Glomerular endothelial cell (primary cell): ENCODE data around the gene IGF2BP3. TPM values are rescaled to one million over a fixed set of nuclear protein-coding genes. Genes with fewer than 3 reads are reported as not detected.
"Not testable (repeated sequence)": the region's sequence is repeated elsewhere in the genome, so short reads cannot be mapped to it uniquely, and the experiment has no call there.

Experiments used
- DNase-seq: peaks from one replicate; pipeline ENCODE4 v3.0.0-alpha.2; 2011; ENCODE audit warnings: low read depth, low spot score; ENCODE audit errors: extremely low read depth
- total RNA-seq: library from RNA; depleted of rRNA; stranded (reverse); fragments of >200 nt; gene quantifications from 2 replicates; pipeline ENCODE4 v1.2.3, GENCODE V29; 2015

The IGF2BP3 gene
- total RNA-seq, result 89.8 and 98.3 TPM in 2 replicates

DNA sequence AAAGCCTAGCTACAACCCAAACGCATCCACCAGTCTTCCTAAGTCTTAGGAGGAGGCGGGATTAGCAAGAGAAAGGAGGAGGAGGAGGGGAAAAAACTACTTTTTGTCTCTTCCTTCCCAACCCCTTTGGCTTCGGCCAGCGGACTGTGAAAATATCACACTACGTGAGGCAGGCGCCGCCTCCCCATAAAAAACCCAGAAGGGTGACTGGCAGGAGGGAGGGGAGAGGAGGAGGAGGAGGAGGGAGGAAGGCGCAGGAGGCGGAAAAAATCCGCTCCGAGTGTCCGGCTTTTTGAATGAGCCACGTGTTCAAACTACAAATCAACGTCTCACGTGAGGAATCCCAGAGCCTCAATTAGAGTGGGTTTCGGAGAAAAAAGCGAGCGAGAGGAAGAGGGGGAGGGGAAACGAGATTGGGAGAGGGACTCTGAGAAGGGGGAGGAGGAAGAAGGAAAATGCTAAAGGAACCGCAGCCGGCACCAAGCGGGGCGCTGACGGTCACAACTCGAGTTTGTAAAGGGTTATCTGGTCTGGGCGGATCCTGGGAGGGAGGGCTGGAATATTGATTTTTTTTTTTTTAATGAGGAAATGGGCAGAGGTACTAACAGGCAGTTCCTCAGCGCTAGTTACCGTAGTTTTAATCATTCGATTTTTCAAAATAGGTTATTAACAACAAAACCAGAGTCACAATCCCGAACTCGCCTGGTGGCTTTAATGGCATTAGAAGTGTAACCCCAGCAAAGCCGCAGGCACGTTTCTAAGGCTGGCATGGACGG, at the start of gene IGF2BP3:
Gene IGF2BP3, minus strand, starts transcription at position 162 of the 776 bp plus-strand sequence. CDS start 381 bp downstream, outside the sequence.
- DNase-seq, result peak; percentile 89

DNA sequence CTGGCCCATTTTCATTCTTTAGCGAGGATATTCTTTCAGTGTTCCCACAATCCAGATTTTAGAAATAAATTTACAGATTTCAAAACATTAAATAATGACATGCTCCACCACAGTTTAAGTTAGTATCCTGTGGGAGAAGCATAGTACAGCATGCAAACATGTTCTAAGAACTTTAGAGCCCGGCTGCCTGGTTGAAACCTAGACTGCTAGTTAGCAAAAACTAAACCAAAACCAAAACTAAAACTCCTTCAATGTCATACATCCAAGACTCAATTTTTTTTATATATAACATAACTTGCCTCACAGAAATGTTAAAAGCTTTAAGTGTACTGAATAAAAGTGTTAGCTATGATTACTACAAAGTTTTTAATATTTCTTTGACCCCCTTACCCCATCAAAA, 44.5 kb upstream of the IGF2BP3 start:
- DNase-seq, result no peak

DNA sequence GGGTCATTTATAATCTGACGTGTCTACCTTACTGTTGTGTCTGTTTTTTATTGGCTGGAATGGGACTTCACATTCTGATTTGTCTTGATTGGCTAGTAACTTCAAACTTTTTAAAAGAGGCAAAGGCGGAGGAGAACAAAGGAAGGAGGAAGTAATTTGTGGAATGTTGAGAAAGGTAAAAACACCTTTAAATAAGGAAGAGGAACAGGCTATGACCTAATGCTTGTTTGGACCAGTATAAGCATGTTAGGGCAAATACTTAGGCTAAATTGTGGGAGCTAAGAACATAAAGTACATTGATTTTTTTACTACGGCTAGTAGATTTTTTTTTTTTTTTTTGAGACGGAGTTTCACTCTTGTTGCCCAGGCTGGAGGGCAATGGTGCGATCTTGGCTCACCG, 43.5 kb upstream of the IGF2BP3 start:
- DNase-seq, result not testable (repeated sequence)

- DNase-seq, result no peak
These were observed 23.7 kb upstream of the IGF2BP3 start for GRCh38 chr7:23494009-23494408.

- DNase-seq, result no peak
These were observed 21.2 kb upstream of the IGF2BP3 start for GRCh38 chr7:23491502-23491901.

DNA sequence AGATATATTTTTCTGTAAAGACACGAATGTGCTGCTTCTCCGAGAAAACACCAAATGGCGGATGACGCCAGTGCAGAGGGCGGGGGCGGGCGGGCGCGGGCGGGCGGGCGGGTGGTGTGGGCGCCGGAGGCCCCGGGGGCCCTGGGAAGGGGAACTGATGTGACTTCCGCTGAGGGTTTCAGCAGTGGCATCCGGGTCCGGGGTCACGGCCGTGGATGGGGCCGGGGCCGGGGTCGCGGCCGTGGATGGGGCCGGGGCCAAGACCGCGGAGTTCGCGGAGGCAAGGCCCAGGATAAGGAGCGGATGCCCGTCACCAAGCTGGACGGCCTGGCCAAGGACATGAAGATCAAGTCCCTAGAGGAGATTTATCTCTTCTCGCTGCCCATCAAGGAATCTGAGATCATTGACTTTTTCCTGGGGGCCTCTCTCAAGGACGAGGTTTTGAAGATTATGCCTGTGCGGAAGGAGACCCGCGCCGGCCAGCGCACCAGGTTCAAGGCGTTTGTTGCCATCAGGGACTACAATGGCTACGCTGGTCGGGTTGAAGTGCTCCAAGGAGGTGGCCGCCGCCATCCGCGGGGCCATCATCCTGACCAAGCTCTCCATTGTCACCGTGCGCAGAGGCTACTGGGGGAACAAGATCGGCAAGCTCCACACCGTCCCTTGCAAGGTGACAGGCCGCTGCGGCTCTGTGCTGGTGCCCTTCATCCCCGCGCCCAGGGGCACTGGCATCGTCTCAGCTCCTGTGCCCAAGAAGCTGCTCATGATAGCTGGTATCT, 20.3 kb upstream of the IGF2BP3 start:
- DNase-seq, result no peak

GRCh38 chr7:23488714-23489113, 18.4 kb upstream of the IGF2BP3 start:
- DNase-seq, result not testable (repeated sequence)

DNA sequence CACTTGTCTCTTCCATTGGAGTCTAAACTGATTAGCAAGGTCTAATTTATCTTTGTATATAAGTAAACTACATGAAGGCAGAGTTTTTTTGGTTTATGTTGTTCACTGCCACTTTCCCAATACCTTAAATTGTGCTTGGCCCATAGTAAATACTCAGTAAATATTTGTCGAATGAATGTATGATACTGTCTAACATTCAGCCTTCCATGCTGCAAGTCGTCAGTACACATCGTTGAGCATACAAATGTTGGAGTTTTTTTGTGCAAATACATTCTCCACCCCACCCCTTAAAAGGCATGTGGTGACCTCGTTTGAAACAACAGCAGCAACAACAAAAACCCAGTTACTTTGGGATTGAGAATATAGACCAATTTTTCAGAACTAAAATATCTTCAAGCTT, 17.4 kb upstream of the IGF2BP3 start:
- no peak for DNase-seq

DNA sequence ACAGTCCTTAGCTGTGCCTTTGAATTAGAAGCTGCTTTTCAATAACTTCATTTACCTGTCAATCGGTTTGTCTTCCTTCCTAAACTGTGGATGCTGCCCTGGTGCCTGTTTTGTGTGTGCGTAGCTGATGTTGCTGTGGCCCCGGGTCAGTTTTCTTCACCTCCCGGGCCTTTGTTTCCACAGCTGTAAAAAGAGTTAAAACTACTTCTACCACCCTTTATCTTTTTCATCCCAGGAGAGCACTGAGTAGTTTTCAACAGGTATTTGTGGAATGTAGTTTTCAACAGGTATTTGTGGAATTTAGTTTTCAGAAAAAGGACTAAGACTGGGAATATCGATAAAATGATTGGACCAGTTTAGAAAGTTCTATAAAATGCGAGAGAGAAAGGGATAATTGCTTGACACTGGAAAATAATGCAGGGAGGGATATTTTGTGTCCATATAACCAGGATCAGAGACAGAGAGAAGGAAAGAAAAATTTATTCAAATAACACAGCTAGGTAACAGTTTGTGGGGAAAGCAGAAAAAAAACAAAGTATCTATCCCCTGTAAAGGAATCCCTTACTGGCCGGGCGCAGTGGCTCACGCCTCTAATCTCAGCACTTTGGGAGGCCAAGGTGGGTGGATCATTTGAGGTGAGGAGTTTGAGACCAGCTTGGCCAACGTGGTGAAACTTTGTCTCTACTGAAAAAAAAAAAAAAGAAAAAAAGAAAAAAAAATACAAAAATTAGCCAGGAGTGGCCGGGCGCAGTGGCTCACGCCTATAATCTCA, 15.9 kb upstream of the IGF2BP3 start:
- no peak for DNase-seq

- DNase-seq, result no peak
These were observed 12.4 kb upstream of the IGF2BP3 start for GRCh38 chr7:23482686-23483085.

GRCh38 chr7:23477962-23478866, 7.9 kb upstream of the IGF2BP3 start:
- DNase-seq, result no peak

DNA sequence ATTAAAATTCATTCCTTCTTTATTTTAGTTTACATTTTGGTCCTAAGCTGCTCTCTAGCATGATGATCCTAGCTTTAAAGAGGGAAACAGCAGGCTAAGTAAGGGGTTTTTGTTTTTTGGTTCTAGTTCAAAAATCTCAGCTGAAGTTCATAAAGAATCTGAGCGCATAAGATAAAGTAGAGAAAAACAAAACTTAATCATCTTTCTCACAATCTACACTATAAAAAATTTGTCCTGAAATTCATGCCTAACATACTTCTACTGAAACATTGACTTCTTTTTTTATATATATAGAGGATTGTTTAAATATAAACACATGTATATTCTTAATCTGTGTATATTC, 6.8 kb upstream of the IGF2BP3 start:
- no peak for DNase-seq

DNA sequence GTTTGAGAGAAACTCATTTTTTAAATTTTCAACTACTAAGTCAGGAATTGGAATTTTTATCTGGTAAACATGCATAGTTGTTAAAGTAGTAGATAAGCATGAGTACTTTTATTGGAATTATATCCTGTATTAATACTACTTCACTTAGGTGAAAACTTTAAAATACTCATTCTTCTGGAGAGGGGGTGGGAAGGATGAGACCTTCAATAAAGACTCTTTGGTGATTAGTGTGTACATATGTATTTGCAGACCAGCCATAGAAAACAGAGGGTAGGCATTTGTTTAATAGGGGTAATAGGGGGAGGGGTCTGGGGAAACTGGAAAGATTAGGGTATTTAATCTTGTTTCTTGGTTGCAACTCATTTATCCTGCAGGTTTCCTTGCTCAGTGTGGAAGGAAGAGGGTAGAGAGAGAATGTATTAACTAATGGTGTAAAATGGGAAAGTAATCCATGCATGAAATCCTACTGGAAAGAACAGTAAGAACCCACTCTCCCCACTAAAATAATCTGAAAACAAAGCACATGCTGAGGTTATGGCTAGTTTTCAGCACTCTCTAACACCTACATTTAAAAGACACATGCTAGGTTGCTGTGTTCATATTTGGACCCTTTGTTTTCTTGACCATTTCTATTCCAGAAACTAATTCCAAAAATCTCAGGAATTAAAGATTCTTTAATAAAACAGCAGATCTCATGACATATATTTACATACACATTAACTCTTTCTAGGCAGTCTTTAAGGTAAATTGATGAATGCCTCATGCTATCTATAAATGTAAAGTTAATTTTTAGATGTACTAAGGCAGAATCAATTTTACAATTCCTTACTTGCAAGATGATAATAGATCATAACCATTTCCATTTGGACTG, 6.2 kb upstream of the IGF2BP3 start:
- DNase-seq, result no peak

DNA sequence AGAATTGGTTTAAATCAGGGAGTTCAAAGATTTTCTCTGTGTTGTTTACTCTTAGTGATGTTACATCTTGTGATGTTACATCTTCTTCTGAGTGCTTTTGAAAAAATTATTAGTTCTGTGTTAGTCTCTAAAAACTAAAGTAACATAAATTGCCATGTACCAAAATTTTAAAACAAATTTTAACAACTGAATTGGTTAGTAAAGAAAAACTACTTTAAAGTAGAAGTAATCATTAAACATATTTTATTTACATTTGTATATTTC, 5.2 kb upstream of the IGF2BP3 start:
- no peak for DNase-seq

DNA sequence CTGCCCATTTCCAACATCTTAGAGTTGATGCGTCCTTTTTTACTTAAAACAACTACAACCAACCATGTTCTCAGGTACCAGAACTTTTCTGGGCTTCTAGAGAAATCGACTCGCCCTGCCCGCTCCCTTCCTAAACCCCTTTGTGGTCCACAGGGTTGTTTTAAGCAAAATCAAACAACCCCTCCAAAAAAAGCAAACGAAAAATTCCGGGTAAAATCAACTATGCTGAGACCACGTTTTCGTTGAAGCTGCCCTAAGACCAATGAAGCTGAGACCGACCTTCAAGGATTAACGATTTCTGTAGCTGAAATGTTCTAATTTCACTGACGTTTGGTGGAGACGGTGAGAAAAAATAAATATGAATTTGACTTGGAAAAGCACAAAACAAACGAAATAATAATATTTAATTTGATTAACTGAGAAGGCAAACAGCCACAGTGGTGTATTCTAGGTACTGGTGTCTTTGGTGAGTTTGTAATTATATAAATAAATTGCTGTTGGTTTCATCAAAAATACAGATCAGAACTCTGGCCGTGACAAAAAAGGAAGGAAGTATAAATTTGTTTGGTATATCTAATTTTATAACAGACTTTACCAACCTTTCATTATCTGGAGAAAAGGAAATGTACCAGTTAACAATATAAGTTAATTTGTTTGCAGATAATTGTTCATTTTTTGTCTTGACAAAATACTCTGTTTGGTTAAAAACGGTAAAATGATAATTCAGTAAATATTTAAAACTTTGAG, 4.7 kb upstream of the IGF2BP3 start:
- DNase-seq, result no peak

- no peak for DNase-seq
These were observed 4.0 kb upstream of the IGF2BP3 start for GRCh38 chr7:23474094-23474828.

- DNase-seq, result no peak
These were observed 3.5 kb upstream of the IGF2BP3 start for GRCh38 chr7:23473844-23474093.

GRCh38 chr7:23472956-23473843, 2.9 kb upstream of the IGF2BP3 start:
- DNase-seq, result no peak
